Stimulated activated naive CD8-positive, alpha-beta T cell treated with anti-CD3 and anti-CD28 coated beads, Interleukin-15, Interleukin-2, amounts not matched to agents 100 ng/mL and 50 ng/mL, for 24 hours (primary cell): ENCODE data around the gene DTHD1.

Source experiments
- H3K27ac Mint-ChIP-seq: one replicate; pipeline ENCODE4 v1.8.0; 2021; ENCODE audit warnings: mild to moderate bottlenecking, mixed read lengths
- H3K27me3 Mint-ChIP-seq: one replicate; pipeline ENCODE4 v1.8.0; 2021; ENCODE audit warnings: mixed read lengths
- H3K36me3 Mint-ChIP-seq: one replicate; pipeline ENCODE4 v1.8.0; 2021; ENCODE audit warnings: low read depth, mixed read lengths
- H3K4me1 Mint-ChIP-seq: one replicate; pipeline ENCODE4 v1.8.0; 2021; ENCODE audit warnings: low read depth, mixed read lengths
- H3K4me3 Mint-ChIP-seq: one replicate; pipeline ENCODE4 v1.8.0; 2021; ENCODE audit warnings: mild to moderate bottlenecking, mixed read lengths
- H3K9me3 Mint-ChIP-seq: one replicate; pipeline ENCODE4 v1.8.0; 2021; ENCODE audit warnings: mixed read lengths

Gene DTHD1

DNA sequence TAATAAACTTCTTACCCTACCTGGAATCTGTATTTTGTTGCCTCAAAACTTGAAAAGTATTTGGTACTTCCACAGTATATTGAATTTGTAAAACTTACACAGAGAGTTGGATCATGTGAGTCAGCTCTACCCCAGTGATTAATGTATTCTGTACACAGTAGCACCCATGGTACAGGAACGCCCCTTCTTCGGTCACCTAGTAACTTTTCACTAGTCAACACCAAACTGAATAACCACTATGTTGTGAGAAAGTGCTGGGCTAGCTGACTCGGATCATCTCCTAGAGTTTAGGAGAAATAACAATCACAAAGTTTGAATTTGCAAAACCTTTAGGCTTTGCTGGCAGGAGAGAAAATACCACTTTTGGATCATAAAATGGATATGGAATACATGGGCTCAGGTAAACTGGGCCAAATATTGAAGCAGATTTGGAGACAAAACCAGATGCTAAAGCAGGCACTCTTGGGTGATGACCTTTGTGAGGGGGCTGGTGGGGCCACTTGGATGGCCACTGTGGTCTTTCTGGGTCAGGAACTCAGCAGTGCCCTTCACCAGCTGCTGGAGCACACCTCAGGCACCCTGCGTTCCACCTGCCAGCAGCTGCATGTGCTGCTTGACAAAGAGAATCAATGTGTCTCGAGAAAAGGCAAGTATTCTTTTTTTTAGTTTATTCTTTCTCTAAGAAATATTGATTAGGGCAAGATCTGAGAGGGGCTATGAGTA is at the start of gene DTHD1:
Gene DTHD1 (plus strand): TSS at position 233 of the 723 bp plus-strand sequence. CDS start 143 bp downstream, at position 376.
- peak within 1 kb of the TSS; percentile 65 for H3K4me3 Mint-ChIP-seq
- peaks cover 5% of the 10 kb centered on the region for H3K9me3 Mint-ChIP-seq
- no peaks in the 10 kb centered on the region for H3K27me3 Mint-ChIP-seq
- no peaks in the 10 kb centered on the region for H3K36me3 Mint-ChIP-seq
- peak within 1 kb of the TSS; percentile 86 for H3K27ac Mint-ChIP-seq
- peaks cover 76% of the 10 kb centered on the region for H3K4me1 Mint-ChIP-seq

DNA sequence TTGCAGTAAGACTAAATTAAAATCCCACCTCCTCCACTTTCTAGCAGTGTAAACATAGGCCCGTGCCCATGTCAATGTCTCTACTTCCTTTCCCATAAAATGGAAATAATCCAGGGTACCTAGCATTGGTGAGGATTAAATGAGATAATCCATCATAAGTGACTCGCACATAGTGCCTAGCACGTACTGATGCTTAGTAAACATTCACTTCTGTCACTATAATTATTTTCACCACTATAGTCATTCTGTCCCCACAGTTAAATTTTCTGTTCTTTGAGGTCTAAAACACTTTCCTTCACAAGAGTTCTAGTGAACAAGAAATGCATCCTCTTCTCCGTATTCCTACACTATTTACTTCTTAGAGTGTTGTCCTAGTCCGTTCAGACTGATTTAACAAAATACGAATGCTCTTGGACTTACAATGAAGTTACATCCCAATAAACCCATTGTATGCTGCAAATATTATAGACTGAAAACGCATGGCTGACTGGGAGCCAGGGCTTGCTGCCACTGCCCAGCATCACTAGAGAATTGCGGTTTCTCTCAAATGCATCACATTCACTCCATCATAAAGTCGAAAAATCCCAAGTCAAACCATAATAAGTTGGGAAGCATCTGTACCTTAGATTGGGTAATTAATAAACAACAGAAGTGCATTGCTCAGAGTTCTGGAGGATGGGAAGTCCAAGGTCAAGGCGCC is 47.7 kb upstream of the DTHD1 start:
- peaks cover 48% of the 10 kb centered on the region for H3K36me3 Mint-ChIP-seq
- peak overlapping the region; percentile 16 for H3K27ac Mint-ChIP-seq
- peaks cover 22% of the 10 kb centered on the region for H3K9me3 Mint-ChIP-seq
- H3K27me3 Mint-ChIP-seq, result no peaks in the 10 kb centered on the region
- no peak overlapping the region for H3K4me3 Mint-ChIP-seq
- H3K4me1 Mint-ChIP-seq, result peaks cover 85% of the 10 kb centered on the region

DNA sequence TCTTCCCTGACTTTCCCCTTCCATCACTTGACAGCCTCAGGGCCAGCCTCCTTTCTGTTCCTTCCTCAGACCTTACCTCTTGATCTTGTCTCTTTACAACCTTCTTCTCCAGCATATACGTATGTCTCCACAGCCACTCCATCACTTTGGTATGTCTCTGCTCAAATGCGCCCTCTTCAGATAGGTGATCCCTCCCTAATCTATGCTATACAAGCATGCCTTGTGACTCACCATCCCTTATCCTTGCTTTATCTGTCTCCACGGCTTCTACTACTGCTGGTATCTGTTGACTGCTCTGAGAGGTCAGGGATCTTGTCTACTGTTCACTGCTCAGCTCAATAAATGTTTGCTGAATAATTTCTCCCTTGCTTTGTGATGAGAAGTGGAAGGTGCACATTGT is 46.1 kb upstream of the DTHD1 start:
- H3K27me3 Mint-ChIP-seq, result no peaks in the 10 kb centered on the region
- peak overlapping the region; percentile 13 for H3K27ac Mint-ChIP-seq
- H3K4me3 Mint-ChIP-seq, result no peak overlapping the region
- peaks cover 25% of the 10 kb centered on the region for H3K9me3 Mint-ChIP-seq
- H3K4me1 Mint-ChIP-seq, result peaks cover 86% of the 10 kb centered on the region
- peaks cover 57% of the 10 kb centered on the region for H3K36me3 Mint-ChIP-seq

DNA sequence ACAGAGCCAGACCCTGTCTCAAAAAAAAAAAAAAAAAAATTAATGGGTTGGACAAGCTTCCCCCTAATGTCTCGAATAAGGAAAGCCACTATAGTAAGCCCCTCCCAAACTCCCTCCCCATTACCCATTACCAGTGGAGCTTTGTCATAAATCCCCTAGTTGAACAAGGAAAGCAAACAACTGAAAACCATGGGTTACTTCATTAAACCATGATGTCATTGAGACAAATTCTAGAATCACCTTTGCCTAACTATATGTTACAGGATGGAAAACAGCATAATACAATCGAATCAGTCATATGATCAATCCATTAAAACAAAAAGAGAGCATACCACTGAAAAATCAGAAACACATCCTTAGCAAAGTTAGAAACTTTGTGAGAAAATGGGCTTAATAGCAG is 45.3 kb upstream of the DTHD1 start:
- no peak overlapping the region for H3K27ac Mint-ChIP-seq

DNA sequence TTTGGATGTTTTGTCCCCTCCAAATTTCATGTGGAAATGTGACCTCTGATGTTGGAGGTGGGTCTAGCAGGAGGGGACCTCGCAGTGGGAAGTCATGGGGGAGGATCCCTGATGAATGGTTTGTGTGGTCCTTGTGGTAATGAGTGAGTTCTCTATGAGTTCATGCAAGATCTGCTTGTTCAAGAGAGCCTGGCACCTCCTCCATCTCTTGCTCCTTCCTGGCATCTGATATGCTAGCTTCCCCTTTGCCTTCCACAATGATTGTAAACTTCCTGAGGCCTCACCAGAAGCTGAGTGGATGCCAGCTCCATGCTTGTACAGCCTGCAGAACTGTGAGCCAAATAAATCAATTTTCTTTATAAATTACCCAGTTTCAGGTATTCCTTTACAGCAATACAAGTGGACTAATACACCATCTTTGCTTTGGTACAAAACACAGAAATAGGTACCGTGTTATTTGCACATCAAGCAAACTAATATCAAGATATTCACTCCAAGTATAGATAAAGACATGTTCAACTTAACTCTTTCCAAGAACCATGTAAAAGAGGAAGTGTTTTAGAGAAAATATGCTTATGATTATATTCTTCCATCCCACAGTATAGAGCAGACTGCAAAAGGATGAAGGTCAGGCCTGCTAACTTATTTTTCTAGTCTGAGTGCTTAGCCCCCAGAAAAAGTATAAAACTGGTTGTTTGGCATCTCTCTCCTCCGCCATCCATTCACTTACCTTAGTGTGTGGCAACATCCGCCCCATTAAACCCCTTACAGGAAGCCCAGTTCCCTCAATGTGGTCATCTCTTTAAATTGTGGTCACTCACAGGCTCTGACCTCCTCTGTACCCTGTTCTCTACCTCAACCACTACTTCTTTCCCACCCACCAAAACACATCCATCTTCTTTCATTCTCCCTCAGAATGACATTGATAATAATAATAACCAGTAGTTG is 43.8 kb upstream of the DTHD1 start:
- Mint-ChIP-seq H3K36me3 (peaks cover 48% of the 10 kb centered on the region), H3K4me3 (peak overlapping the region; percentile 7), H3K27me3 (no peaks in the 10 kb centered on the region), H3K9me3 (peaks cover 25% of the 10 kb centered on the region), H3K27ac (peak overlapping the region; percentile 27), H3K4me1 (peaks cover 90% of the 10 kb centered on the region)

More for the DNA sequence above, 45.3 kb upstream of the DTHD1 start:
- H3K4me3 Mint-ChIP-seq, result no peak overlapping the region
- H3K27me3 Mint-ChIP-seq, result no peaks in the 10 kb centered on the region
- H3K4me1 Mint-ChIP-seq, result peaks cover 88% of the 10 kb centered on the region
- H3K36me3 Mint-ChIP-seq, result peaks cover 57% of the 10 kb centered on the region
- H3K9me3 Mint-ChIP-seq, result peaks cover 25% of the 10 kb centered on the region

DNA sequence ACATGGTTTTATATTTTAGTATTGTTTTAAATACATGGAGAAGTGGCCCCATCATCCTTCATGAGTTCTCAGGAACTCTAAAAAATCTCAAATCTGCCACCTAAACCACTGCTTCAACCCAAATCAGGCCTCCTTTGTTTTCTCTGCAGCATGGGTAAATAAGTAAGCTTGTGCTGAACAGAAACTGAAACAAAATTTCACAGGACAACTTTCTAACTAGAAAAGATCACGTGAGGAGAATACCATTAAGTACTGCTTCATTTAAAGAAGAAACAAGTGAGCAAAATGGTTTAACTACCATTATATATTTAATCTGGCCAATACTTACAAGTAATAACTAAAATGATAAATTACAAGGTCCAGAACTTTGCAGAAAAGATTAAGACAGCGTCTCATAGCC is 39.6 kb upstream of the DTHD1 start:
- Mint-ChIP-seq H3K9me3 (peaks cover 8% of the 10 kb centered on the region), H3K27me3 (no peaks in the 10 kb centered on the region), H3K4me3 (peak overlapping the region; percentile 83), H3K27ac (peak overlapping the region; percentile 54), H3K36me3 (peaks cover 30% of the 10 kb centered on the region), H3K4me1 (peaks cover 70% of the 10 kb centered on the region)

DNA sequence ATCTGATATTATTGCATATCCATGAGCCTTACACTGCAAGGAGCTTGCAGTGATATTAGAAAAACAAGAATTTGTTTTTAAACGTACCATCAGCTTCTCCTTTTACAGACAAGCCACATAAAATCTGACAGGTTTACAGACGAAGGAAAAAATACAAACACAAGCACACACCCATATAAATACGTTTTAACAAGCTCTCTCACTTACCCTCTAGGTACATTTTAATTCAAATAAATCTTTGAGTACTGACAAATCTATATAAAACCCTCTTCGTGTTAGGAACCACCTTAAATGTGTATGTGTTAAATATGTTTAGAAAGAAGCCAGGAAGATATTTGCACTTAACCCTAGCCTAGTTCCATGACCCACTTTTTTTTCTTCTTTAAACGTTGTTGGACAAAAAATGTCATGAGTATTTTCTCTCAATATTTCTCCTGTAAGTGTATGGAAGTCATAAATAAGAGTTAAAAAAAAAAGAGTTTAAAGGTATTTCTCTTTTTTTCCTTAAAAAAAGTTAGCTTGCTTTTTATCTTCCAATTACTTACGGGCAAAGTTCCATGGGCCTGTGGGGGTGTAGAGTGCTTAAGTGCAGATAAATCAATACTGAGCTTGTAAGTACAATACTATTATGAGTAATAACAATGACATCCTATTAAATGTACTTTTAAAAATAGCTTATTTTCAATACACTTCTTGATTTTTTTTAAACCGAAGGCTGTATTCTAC is 38.6 kb upstream of the DTHD1 start:
- Mint-ChIP-seq H3K9me3 (peaks cover 7% of the 10 kb centered on the region), H3K27me3 (no peaks in the 10 kb centered on the region), H3K27ac (peak overlapping the region; percentile 72), H3K4me3 (peak overlapping the region; percentile 83), H3K4me1 (peaks cover 60% of the 10 kb centered on the region), H3K36me3 (peaks cover 22% of the 10 kb centered on the region)

DNA sequence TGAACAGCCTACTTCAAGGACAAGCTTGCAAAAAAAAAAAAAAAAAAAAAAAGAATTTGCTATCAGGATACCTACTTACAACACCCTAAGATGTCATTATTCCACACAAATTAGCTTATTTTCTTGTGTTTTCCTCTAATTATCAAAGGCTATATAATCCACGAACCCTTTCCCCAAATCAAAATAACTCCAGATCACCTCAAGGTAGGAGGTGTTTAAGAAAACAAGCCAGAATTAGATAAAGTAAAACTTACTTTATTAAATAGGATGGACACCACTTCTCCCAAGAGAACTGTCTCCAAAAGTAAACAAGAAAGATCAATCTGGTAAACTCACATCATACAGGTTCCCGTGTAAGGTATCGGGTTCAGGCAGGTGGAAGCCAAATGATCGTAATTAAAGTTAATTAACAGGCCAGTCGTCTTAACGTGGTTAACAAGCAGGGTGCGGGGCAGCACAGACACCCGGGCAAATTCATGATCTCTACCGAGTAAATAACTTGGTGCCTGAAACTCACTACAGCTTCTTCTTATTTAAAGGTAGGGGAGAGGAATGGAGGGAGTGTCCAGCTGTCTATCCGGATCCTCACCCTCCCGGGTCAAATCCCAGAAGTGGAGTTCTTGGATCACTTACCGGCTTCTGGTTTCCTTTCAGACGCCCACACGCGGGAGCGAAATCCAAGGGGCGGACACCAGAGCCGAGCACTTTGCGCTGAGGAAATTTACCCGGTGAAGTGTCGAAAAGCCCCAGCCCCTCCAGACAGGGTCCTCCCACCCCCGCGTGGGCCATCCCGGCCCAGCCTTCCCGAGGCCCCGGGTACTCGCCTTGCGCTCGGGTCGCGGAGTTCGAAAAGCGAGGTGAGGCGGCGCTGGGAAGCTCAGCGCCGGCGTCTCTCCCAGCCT is 37.8 kb upstream of the DTHD1 start:
- peaks cover 14% of the 10 kb centered on the region for H3K36me3 Mint-ChIP-seq
- H3K27ac Mint-ChIP-seq, result peak overlapping the region; percentile 64
- H3K4me3 Mint-ChIP-seq, result peak overlapping the region; percentile 83
- peaks cover 3% of the 10 kb centered on the region for H3K9me3 Mint-ChIP-seq
- no peaks in the 10 kb centered on the region for H3K27me3 Mint-ChIP-seq
- H3K4me1 Mint-ChIP-seq, result peaks cover 51% of the 10 kb centered on the region

DNA sequence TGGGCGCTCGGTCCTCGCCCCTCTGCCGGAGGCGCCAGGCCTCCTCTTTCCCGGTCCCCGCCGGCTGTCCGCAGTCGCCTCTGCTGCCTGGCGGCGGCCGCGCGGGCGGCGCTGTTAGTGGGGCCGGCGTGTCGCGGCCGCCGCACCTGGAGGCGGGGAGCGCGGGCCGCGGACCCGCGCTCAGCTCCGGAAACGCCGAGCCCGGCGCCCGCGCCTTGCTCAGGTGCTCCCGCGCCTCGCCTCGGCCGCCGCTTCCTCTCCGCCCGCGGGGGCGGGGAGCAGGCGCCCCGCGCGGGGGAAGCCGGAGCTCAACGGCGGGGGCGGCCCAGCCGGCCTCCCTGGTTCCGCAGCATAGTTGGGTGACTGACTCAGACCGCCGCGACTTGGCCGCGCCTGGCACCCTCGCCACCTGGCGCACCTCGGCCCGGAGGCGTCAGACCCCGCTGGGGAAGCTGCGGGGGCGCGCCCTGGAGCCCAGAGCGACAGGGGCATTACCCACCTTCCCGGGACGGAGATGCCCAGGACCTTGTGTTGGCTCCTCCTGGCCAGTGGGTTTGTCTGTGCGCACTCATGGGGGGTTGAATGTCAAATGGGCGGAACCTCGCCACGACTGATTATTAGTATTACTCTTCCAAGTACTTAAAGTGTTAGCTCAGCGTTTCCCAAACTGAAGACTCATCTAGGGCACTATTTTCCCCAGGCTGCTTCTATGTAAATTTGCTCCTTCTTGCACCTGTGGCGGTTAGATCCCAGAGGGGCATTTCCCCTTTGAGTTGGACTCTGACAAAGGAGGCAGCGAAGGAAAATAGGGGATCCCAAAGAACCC is 36.9 kb upstream of the DTHD1 start, which contains the start of gene ARAP2:
Gene ARAP2 (minus strand): TSS at position 258 of the 826 bp plus-strand sequence. CDS start 15,028 bp downstream, outside the sequence.
- peak within 1 kb of the TSS; percentile 90 for H3K27ac Mint-ChIP-seq
- peaks cover under 1% of the 10 kb centered on the region for H3K9me3 Mint-ChIP-seq
- H3K36me3 Mint-ChIP-seq, result peaks cover 5% of the 10 kb centered on the region
- no peaks in the 10 kb centered on the region for H3K27me3 Mint-ChIP-seq
- H3K4me1 Mint-ChIP-seq, result peaks cover 50% of the 10 kb centered on the region
- peak within 1 kb of the TSS; percentile 89 for H3K4me3 Mint-ChIP-seq

DNA sequence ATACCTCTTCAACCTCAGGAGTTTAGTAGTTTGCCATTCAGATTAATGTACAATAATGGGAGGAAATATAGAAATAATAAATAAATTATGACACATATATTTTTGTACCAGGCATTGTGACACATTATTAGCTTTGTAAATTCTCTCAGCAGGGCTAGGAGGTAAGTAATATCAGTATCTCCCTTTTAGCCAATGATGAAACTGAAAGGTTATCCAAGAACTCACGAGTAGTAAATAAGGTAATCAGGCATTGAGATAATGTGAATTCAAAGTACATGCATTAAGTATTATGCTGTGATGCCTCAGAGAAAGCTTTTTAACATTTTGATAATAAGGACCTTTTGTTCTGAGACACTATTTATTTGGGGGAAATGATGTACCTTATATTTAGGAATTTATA is 31.8 kb upstream of the DTHD1 start:
- peaks cover 48% of the 10 kb centered on the region for H3K4me1 Mint-ChIP-seq
- no peak overlapping the region for H3K4me3 Mint-ChIP-seq
- no peaks in the 10 kb centered on the region for H3K9me3 Mint-ChIP-seq
- no peaks in the 10 kb centered on the region for H3K36me3 Mint-ChIP-seq
- no peak overlapping the region for H3K27ac Mint-ChIP-seq
- H3K27me3 Mint-ChIP-seq, result no peaks in the 10 kb centered on the region

DNA sequence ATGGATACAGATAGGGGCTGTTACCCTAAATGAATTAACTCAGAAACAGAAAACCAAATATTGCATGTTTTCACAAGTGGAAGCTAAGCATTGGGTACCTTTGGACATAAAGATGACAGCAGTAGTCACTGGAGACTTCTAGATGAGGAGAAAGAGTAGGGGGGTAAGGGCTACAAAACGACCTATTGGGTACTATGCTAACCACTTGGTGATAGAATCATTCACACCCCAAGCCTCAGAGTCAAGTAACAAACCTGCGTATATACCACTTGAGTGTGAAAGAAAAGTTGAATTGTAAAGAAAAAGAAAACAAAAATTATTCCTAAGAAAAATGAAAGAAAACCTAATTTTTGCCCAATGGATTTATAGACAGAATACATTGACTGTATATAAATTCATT is 29.4 kb upstream of the DTHD1 start:
- no peaks in the 10 kb centered on the region for H3K9me3 Mint-ChIP-seq
- no peaks in the 10 kb centered on the region for H3K36me3 Mint-ChIP-seq
- H3K4me3 Mint-ChIP-seq, result no peak overlapping the region
- peaks cover 59% of the 10 kb centered on the region for H3K4me1 Mint-ChIP-seq
- H3K27me3 Mint-ChIP-seq, result no peaks in the 10 kb centered on the region
- no peak overlapping the region for H3K27ac Mint-ChIP-seq

DNA sequence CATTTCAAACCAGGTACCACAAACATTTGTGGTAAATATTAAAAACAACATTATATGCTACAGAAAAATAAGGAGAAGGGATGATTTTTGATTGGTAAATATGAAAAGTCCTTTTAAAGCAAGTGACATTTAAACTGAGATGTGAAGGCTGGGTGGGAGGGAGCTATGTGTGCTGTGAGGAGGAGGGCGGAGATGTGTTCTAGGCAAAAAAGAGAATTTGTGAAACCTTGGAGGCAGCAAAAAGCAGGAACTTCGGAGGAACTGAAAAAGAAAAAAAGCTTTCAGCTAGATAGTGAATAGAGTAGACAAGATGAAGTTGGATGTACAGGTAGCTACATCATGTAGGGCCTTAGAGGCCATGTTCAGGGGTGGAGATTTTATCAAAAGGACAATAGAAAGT is 27.0 kb upstream of the DTHD1 start:
- Mint-ChIP-seq H3K27me3 (no peaks in the 10 kb centered on the region), H3K4me3 (no peak overlapping the region), H3K36me3 (no peaks in the 10 kb centered on the region), H3K9me3 (no peaks in the 10 kb centered on the region), H3K4me1 (peaks cover 55% of the 10 kb centered on the region), H3K27ac (no peak overlapping the region)

DNA sequence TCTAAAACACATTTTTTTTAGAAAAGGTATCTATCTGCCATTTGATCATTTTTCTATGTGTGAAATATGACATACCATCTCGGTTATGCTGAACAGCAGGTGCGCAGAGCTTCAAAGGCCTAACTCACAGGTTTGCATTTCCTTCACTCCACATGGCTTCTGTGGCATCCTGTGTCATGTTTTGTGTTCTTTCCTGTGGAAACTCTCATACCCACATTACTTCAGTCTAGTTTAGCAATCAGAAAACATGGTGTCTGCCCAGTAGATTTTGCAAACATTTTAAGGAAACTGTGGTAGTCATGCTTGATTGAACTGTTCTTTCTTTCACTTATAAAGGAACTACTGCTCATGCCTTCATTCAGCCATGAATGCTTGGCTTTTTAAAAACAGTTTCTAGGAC is 25.8 kb upstream of the DTHD1 start:
- Mint-ChIP-seq H3K4me1 (peaks cover 54% of the 10 kb centered on the region), H3K27me3 (no peaks in the 10 kb centered on the region), H3K4me3 (peak overlapping the region; percentile 78), H3K9me3 (no peaks in the 10 kb centered on the region), H3K36me3 (no peaks in the 10 kb centered on the region), H3K27ac (peak overlapping the region; percentile 93)
